Measurements from ENCODE around the gene ZDHHC14.

DNA sequence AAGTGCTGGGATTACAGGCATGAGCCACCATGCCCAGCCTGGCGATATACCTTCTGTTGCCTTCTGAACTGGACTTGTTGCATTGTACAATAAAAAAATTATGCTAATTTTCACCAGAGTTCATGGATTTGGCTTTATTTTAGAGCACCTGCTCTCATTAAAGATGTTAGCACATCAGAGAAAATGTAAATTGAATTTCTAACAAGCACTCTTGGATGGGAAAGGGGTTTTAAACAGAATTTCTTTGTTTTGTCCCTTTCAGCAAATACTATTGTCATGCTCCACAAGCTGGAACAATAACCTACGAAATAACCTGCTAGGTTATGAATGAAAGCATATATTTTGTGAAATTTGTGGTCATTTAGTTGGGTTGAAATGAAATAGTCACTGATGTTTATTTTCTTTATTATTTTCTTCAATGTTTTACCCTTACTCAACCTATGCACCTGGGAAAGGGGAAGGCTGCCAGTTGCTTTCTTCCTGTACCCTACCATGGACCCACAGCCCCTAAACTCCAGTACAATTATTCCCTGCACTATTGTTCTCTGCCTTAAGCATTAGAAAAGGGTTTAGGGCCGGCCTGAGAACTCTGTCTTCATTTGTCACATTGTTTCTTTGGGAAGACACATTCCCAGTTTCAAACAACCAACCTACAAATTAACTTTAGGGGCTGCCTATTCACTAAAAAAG, 22.2 kb downstream of the ZDHHC14 start:
- TF ChIP-seq, protein P1, sequence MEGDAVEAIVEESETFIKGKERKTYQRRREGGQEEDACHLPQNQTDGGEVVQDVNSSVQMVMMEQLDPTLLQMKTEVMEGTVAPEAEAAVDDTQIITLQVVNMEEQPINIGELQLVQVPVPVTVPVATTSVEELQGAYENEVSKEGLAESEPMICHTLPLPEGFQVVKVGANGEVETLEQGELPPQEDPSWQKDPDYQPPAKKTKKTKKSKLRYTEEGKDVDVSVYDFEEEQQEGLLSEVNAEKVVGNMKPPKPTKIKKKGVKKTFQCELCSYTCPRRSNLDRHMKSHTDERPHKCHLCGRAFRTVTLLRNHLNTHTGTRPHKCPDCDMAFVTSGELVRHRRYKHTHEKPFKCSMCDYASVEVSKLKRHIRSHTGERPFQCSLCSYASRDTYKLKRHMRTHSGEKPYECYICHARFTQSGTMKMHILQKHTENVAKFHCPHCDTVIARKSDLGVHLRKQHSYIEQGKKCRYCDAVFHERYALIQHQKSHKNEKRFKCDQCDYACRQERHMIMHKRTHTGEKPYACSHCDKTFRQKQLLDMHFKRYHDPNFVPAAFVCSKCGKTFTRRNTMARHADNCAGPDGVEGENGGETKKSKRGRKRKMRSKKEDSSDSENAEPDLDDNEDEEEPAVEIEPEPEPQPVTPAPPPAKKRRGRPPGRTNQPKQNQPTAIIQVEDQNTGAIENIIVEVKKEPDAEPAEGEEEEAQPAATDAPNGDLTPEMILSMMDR (conservative IDR thresholded peaks at IDR 0.05; ENCODE audit: low read depth, low read length): no peak
- no peak for TF ChIP-seq EZH2 (IDR thresholded peaks at IDR 0.05; ENCODE audit: borderline replicate concordance, low read depth, low read length, poor library complexity, severe bottlenecking)

All from A673 (cell line).